Activated CD8-positive, alpha-beta memory T cell treated with anti-CD3 and anti-CD28 coated beads, Interleukin-2, amount 50 U/mL, for 24 hours (primary cell): ENCODE measurements around the gene ANKRD9.
A peak's percentile ranks its signal among the peaks of the same experiment; 100 is the strongest.
"Not testable (repeated sequence)": the region's sequence is repeated elsewhere in the genome, so short reads cannot be mapped to it uniquely, and the experiment has no call there.

Source experiments
- DNase-seq: peaks from one replicate; pipeline ENCODE4 v3.0.0-alpha.2; 2020; ENCODE audit errors: extremely low read depth

Gene ANKRD9, protein sequence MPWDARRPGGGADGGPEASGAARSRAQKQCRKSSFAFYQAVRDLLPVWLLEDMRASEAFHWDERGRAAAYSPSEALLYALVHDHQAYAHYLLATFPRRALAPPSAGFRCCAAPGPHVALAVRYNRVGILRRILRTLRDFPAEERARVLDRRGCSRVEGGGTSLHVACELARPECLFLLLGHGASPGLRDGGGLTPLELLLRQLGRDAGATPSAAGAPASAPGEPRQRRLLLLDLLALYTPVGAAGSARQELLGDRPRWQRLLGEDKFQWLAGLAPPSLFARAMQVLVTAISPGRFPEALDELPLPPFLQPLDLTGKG

DNA sequence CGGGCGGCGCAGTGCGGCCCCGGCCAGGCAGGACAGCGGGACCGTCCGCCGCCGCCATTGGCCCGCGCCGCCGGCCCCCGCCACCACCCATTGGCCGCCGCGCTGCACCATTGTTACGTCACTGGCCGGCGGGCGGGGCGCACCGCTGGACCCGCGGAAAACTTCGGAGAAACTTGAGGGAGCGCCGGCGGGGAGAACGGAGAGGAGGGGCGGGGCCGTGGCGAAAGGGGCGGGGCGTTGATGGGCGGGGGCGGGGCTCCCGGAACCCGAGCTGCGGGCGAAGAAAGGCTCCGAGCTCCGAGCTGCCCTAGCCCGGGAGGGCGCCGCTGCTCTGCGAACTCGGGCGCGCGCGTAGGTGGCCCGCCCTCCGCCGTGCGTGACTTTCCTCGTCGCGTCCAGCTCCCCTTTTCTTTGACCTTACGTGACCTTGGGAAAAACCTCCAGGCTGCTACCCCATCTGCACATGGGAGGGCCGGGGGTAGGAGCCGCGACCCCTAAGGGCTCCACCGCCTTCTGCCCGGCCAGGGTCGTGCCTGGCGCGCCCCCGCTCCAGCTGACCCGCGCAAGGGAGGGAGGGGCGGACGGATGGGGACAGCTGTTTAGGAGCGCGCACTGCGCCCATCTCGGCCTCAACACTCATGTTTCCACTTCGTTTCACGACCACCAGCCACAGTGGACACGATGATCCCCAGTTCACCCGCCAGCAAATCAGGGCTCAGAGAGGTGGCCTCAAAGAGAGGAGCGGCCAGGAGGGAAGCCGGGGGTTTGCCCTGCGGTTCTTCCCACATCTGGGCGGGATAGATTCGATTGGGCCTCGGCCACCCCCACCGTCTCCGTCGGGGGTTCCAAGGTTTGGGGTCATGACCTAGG, at the start of gene ANKRD9:
Gene ANKRD9 (minus strand): TSS at position 31 of the 870 bp plus-strand sequence. CDS start 1,887 bp downstream, outside the sequence.
- DNase-seq: peak; percentile 72

- DNase-seq: no peak
Measured at GRCh38 chr14:102558556-102558955, 49.0 kb upstream of the ANKRD9 start.

DNA sequence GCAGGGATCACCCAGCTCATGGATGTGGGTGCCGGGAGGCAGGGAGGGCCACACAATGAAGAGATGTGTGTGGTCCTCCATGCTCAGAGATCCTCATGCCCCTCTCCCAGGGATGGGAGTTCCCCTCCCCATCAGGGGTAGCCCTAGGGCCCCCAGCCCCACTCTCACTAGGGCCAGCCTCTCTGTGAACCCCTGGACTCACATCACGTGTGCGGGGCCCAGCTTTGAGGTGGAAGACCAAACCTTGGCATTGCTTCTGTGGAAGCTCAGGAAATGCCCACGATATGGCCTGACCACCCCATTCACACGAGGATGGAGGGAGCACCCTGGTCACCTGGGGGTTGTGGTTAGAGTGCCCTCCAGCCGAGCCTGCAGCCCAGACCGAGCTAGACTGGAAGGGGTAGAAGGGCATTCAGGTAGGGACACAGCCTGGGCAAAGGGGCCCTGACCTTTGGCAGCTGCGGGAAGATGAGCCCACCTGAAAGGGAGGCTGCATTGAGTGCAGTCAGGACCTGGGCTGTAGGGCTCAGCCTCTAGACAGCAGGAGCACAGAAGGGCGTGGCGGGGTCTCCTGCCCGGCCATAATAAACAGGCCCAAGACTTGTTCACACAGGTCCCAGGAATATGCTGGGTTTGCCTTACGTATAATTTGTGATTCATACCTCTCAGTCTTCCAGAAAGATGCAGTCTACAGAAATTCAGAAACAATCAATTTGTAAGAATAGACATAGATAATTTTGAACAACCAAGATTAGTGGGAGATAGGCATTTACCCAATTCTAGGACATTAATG, 48.1 kb upstream of the ANKRD9 start:
- no peak for DNase-seq

DNA sequence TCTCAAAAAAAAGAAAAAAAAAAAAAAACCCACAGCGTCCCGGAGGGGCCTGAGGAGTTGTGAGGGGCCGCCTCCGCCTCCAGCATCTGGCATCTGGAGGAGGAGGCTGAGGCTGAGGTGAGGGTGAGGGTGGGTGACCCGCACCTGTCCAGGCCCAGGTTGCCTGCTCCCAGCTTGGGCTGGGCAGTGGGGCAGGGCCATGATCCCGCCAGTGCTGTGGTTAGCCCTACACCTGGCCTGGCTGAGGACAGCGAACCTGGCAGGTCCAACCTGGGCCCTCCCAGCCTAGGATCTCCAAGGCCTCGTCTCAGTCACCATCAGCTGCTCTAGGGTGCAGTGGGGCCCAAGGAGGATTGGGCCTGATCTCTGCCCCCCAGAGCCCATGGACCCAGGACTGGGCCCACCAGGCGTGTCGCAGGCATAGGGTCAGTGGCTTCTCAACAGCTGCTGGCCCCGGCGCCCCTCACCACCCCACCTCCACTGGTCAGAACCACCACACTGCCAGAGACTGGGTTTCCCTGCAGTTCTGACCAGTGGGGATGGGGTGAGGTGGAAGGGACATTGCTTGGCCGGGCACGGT, 46.6 kb upstream of the ANKRD9 start:
- no peak for DNase-seq

GRCh38 chr14:102554821-102555819, 45.5 kb upstream of the ANKRD9 start:
- no peak for DNase-seq

DNA sequence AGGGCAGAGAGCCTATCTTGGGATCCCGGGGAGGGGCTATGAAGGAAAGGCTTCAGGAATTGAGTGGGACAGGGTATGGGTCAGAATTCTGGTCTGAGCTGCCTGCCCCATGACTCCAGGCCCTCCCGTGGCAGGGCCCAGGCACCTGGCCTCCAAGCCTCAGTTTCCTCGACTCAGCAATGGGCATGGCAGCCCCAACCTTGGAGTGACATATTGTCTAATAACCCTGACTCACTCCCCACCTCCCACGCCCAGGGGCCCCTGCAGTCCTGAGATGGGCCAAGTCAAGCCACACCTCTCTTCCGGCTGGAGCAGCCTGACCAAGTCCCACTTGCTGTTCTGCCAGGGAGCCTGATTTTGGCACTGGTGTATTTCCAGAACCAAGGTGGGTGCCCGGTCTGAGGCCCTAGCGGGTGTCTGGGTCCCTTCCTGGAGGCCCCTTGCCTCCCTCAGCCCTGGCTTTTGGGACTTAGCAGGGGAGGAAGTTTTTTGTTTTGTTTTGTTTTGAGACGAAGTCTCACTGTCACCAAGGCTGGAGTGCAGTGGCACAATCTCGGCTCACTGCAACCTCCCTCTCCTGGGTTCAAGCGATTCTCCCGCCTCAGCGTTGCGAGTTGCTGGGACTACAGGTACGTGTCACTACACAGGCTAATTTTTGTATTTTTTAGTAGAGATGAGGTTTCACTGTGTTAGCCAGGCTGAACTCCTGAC, 42.6 kb upstream of the ANKRD9 start:
- no peak for DNase-seq

GRCh38 chr14:102550927-102551401, 41.4 kb upstream of the ANKRD9 start:
- DNase-seq: not testable (repeated sequence)

- DNase-seq: no peak
Measured at GRCh38 chr14:102548616-102549240, 39.2 kb upstream of the ANKRD9 start.

- DNase-seq: no peak
Measured at GRCh38 chr14:102545461-102546265, 36.1 kb upstream of the ANKRD9 start.

DNA sequence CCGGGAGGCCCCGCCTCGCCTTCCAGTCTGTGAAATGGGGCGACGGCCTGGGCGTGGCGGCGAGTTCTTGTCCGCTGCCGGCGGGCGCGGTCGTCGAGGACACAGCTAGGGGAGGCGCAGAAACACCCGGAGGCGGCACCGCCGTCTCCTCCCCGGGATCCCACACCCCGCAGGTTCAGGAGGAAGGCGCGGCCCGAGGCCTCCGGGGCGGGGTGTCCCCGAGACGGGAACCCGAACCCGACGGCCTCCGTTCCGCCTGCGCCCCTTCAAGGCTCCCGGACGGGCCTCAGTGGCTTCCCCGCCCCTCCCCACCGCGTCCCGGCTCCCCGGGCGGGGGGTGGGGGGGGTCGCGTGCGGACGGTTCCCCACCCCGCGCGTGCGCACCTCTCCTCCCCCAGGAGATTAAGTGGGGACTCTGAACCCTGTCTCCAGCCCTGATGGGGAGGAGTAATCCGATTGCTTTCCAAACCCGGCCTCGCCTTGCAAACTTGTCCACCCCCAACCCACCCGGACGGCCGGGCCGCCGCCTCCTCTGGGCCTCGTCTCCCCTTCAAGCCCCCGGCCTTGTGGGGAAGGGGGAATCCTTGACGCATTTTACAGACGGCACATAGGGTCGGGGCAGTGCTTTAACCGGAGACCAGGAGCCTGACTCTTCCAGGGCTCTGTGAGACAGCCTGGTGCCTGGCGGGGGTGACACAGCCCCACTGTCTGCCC, 35.3 kb upstream of the ANKRD9 start:
- DNase-seq: no peak

- DNase-seq: no peak
Measured at GRCh38 chr14:102544046-102544746, 34.6 kb upstream of the ANKRD9 start.

GRCh38 chr14:102541771-102542170, 32.2 kb upstream of the ANKRD9 start:
- no peak for DNase-seq

DNA sequence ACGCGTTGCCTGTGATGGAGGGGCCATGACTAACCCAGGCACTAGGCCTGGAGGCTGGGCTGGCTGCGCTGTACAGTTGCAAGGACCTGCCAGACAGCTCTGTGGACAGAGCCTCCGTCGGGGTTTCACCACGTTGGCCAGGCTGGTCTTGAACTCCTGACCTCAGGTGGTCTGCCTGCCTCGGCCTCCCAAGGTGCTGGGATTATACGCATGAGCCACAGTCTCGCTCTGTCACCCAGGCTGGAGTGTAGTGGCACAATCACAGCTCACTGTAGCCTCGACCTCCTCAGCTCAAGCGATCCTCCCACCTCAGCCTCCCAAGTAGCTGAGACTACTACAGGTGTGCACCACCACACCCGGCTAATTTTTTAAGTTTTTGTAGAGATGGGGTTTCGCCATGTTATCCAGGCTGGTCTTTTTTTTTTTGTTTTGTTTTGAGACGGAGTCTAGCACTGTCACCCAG, 31.5 kb upstream of the ANKRD9 start:
- not testable (repeated sequence) for DNase-seq

DNA sequence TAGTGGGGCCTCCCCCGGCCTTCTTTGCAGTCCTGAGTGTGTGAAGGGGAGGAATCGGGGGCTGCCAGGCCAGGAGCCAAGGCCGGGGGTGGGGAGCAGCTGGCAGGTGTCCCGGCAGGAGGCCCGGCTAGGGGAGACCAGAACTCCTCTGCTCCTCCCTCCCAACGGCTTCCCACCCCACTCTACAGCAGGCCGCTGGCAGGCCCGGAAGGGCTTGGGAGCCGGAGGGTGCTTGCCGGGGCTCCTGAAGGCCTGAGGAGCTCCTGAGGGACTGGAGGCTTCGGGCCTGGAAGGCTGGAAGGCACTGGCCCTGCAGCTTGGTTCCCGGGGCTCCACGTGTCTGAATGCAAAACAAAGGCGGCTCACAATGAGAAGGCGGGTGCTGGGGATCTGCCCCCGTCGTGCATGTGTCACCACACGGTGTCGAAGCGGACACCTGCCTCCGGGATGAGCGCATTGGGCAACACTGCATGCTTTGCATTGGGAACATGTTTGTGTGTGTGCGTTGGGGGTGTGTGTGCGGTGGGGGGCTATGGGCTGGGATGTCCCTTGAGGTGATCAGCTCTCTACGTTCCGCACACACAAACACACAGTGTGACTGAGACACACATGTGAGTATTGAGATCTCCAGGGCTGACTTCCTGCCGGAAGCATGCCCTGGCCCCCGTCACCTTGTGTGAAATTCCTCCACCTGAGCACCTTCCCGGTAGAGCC, 30.9 kb upstream of the ANKRD9 start:
- DNase-seq: no peak

- no peak for DNase-seq
Measured at GRCh38 chr14:102539544-102540314, 30.2 kb upstream of the ANKRD9 start.
